Naive thymus-derived CD4-positive, alpha-beta T cell (primary cell): ENCODE measurements around the gene IFITM5. TPM values are rescaled to one million over a fixed set of nuclear protein-coding genes. Genes with fewer than 3 reads are reported as not detected.
A peak's percentile ranks its signal among the peaks of the same experiment; 100 is the strongest.

ENCODE experiments used
- ATAC-seq: fragments of 150-1000 bp; cut with Tn5 transposase; 2 replicates; pipeline ENCODE4 v1.10.0; 2021; ENCODE audit warnings: mild to moderate bottlenecking, moderate library complexity
- CTCF ChIA-PET: fragments of 350-600 bp; sonication (Branson Sonifier 250); formaldehyde crosslinking; loops from one replicate; lab custom pipeline; 2021; ENCODE audit warnings: antibody characterized with exemption; lab: Charles Lee
- POLR2A ChIA-PET: fragments of 350-600 bp; sonication (Branson Sonifier 250); formaldehyde crosslinking; loops from one replicate; lab custom pipeline; 2021; ENCODE audit warnings: antibody characterized with exemption, inconsistent platforms; lab: Charles Lee
- DNase-seq, 9 donors: peaks; one replicate each; pipeline versions ENCODE4 v3.0.0 to v3.0.0-alpha.2; 2020 to 2022; ENCODE audit warnings: mixed read lengths in 1 of 9
- H3K27ac ChIP-seq: one replicate; pipeline ENCODE4 v1.7.0; 2013; ENCODE audit warnings: mild to moderate bottlenecking, low read depth, low read length, moderate library complexity
- H3K27me3 ChIP-seq, 2 donors: one replicate each; pipeline ENCODE4 v1.7.0; 2013; ENCODE audit warnings: low read length in 2 of 2, mild to moderate bottlenecking in 2 of 2, moderate library complexity in 2 of 2; ENCODE audit not compliant: control insufficient read depth in 2 of 2, insufficient read depth in 2 of 2
- H3K36me3 ChIP-seq, 3 experiments: 1 replicate in 2 of 3; 2 replicates in 1 of 3; pipeline ENCODE4 v1.7.0; 2013; ENCODE audit warnings: low read length in 3 of 3, mild to moderate bottlenecking in 3 of 3, moderate library complexity in 1 of 3; ENCODE audit not compliant: insufficient read depth in 3 of 3, control insufficient read depth in 2 of 3
- H3K4me1 ChIP-seq, 2 donors: one replicate each; pipeline ENCODE4 v1.7.0; 2013; ENCODE audit warnings: low read length in 2 of 2, mild to moderate bottlenecking in 2 of 2, moderate library complexity in 1 of 2; ENCODE audit not compliant: control insufficient read depth in 2 of 2, insufficient read depth in 2 of 2
- H3K4me3 ChIP-seq: 2 replicates; pipeline ENCODE4 v1.7.0; 2013; ENCODE audit warnings: mild to moderate bottlenecking, low read length
- H3K9me3 ChIP-seq, 3 experiments: 1 replicate in 2 of 3; 2 replicates in 1 of 3; pipeline ENCODE4 v1.7.0; 2013; ENCODE audit warnings: low read length in 3 of 3; ENCODE audit not compliant: control insufficient read depth in 2 of 3
- H3K27ac Mint-ChIP-seq, 9 donors: one replicate each; pipeline ENCODE4 v1.8.0; 2020 to 2022; ENCODE audit warnings: mixed read lengths in 9 of 9, mild to moderate bottlenecking in 8 of 9, moderate library complexity in 5 of 9, inconsistent platforms in 2 of 9
- H3K27me3 Mint-ChIP-seq, 5 donors: one replicate each; pipeline ENCODE4 v1.8.0; 2021 to 2022; ENCODE audit warnings: mixed read lengths in 5 of 5, mild to moderate bottlenecking in 1 of 5
- H3K36me3 Mint-ChIP-seq, 5 donors: one replicate each; pipeline ENCODE4 v1.8.0; 2020 to 2022; ENCODE audit warnings: mixed read lengths in 5 of 5, mild to moderate bottlenecking in 3 of 5, inconsistent platforms in 1 of 5
- H3K4me1 Mint-ChIP-seq, 7 donors: one replicate each; pipeline ENCODE4 v1.8.0; 2020 to 2022; ENCODE audit warnings: mixed read lengths in 7 of 7, mild to moderate bottlenecking in 3 of 7, inconsistent platforms in 1 of 7
- H3K4me3 Mint-ChIP-seq, 10 donors: one replicate each; pipeline ENCODE4 v1.8.0; 2020 to 2022; ENCODE audit warnings: mild to moderate bottlenecking in 10 of 10, mixed read lengths in 10 of 10, moderate library complexity in 6 of 10, inconsistent platforms in 2 of 10
- H3K9me3 Mint-ChIP-seq, 11 donors: one replicate each; pipeline ENCODE4 v1.8.0; 2020 to 2022; ENCODE audit warnings: mixed read lengths in 11 of 11, mild to moderate bottlenecking in 4 of 11, inconsistent platforms in 1 of 11, moderate library complexity in 1 of 11
- intact Hi-C, 2 donors: fragments of 100-400 bp; cut with micrococcal nuclease; formaldehyde crosslinking; loops; one replicate each; pipeline ENCODE4 v1.15.1; 2023
- polyA plus RNA-seq, 2 donors: library from polyadenylated mRNA; unstranded; fragments of 300-500 nt; fragmentation: Illumina TruSeq; gene quantifications; one replicate each; pipeline ENCODE4 v1.2.3, GENCODE V29; 2021
- total RNA-seq, 6 experiments: library from RNA in 5 of 6; stranded (reverse) in 5 of 6; gene quantifications; 1 replicate in 5 of 6; 2 replicates in 1 of 6; pipeline ENCODE4 v1.2.3 and lab custom pipeline; 2021 to 2026

The IFITM5 gene
- total and polyA plus RNA-seq, 7 experiments from 2014 or later = not detected

DNA sequence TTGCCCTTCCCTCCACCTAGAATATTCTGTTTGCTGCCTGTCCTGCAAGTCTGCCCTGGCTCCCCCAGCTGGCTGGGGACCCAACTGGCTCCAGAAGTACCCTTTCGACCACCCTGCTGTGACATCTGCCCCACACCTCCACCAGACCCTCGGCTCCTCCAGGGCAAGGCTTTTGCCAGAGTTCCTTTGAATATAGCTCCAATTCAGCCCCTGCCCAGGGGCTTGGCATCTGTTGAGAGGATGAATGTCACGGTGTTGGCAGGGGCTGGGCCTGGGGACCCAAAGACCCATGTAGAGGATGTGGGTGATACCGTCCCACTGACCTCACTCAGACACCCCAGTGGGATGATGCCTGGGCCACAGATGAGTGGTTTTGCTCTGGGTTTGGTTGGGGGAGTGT is 17.2 kb downstream of the IFITM5 start:
- Mint-ChIP-seq H3K27ac (peak overlapping the region; percentile 30 to 94 (median 84)), H3K27me3 (peaks cover 0 to 39% (median 0%) of the 10 kb centered on the region in 5 donors), H3K4me3 (peak overlapping the region; percentile 85 to 96 (median 92)), H3K4me1 (peaks cover 38 to 70% (median 66%) of the 10 kb centered on the region in 7 donors), H3K36me3 (peaks cover 0 to 48% (median 3%) of the 10 kb centered on the region in 5 donors), H3K9me3 (peaks cover 0 to 2% (median 0%) of the 10 kb centered on the region in 11 donors)
- H3K36me3 ChIP-seq = peaks cover 0 to 4% (median 0%) of the 10 kb centered on the region in 3 experiments
- no peaks in the 10 kb centered on the region for H3K27me3 ChIP-seq
- intact Hi-C loops = no loop called here
- ChIA-PET CTCF (interaction anchor here (1.3 to 5.0 kb wide), 7 partner anchors 11 to 74 kb away, joined by 3 to 34 read pairs (median 4); partner anchors contain the start of genes BET1L and RIC8A), POLR2A (interaction anchor here (0.6 to 15.1 kb wide), 14 partner anchors 3 to 48 kb away, joined by 3 to 330 read pairs (median 16); partner anchors contain the start of genes IFITM2, NLRP6 and PGGHG)
- peak in 1 of 9 donors; percentile 20 for DNase-seq
- ATAC-seq = no peak
- H3K4me3 ChIP-seq = peak overlapping the region; percentile 75
- H3K4me1 ChIP-seq = peaks cover 26 to 29% of the 10 kb centered on the region in 2 donors
- H3K27ac ChIP-seq = peak overlapping the region; percentile 61
- no peaks in the 10 kb centered on the region for H3K9me3 ChIP-seq

DNA sequence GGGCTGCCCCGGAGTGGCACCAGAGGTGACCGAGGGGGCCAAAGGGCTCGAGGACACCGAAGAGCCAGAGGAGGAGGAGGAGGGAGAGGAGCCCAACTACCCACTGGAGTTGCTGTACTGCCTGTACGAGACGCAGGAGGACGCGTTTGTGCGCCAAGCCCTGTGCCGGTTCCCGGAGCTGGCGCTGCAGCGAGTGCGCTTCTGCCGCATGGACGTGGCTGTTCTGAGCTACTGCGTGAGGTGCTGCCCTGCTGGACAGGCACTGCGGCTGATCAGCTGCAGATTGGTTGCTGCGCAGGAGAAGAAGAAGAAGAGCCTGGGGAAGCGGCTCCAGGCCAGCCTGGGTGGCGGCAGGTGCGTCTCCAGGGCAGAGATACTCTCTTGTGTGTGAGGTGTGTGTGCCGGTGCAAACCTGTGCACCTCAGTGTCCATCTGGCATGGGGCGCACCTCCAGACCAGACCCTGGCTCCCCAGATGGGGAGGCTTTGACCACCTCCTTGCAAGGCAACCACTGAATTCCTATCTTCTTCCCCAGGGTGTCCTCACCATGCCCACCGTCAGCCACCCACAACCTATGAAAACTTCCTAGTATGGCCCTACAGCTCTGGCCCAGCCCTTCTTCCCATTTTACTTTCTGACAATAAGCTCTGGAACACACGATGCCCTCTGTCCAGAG is 17.7 kb downstream of the IFITM5 start:
- H3K36me3 Mint-ChIP-seq = peaks cover 0 to 50% (median 6%) of the 10 kb centered on the region in 5 donors
- Histone ChIP-seq H3K27me3 (no peaks in the 10 kb centered on the region), H3K4me3 (peak overlapping the region; percentile 75), H3K36me3 (peaks cover 0 to 4% (median 0%) of the 10 kb centered on the region in 3 experiments), H3K27ac (peak overlapping the region; percentile 61), H3K9me3 (no peaks in the 10 kb centered on the region), H3K4me1 (peaks cover 26 to 28% of the 10 kb centered on the region in 2 donors)
- peak overlapping the region; percentile 30 to 94 (median 85) for H3K27ac Mint-ChIP-seq
- ChIA-PET CTCF (interaction anchor here (1.0 to 5.0 kb wide), 9 partner anchors 9 to 74 kb away, joined by 3 to 34 read pairs (median 4); partner anchors contain the start of genes BET1L and RIC8A), POLR2A (interaction anchor here (0.6 to 15.1 kb wide), 19 partner anchors 4 to 135 kb away, joined by 3 to 330 read pairs (median 13); partner anchors contain the start of genes BET1L, IFITM2, NLRP6 and PGGHG)
- DNase-seq (no peak), ATAC-seq (no peak)
- H3K4me3 Mint-ChIP-seq = peak overlapping the region; percentile 85 to 96 (median 92)
- intact Hi-C loops = loop anchor here (2.0 kb wide), 3 partner anchors 15 to 75 kb away; partner anchors contain the start of genes BET1L (in 1 of the 2) and RIC8A (in 1 of the 2)
- peaks cover 35 to 69% (median 66%) of the 10 kb centered on the region in 7 donors for H3K4me1 Mint-ChIP-seq
- peaks cover 0 to 5% (median 2%) of the 10 kb centered on the region in 11 donors for H3K9me3 Mint-ChIP-seq
- peaks cover 0 to 40% (median 0%) of the 10 kb centered on the region in 5 donors for H3K27me3 Mint-ChIP-seq

DNA sequence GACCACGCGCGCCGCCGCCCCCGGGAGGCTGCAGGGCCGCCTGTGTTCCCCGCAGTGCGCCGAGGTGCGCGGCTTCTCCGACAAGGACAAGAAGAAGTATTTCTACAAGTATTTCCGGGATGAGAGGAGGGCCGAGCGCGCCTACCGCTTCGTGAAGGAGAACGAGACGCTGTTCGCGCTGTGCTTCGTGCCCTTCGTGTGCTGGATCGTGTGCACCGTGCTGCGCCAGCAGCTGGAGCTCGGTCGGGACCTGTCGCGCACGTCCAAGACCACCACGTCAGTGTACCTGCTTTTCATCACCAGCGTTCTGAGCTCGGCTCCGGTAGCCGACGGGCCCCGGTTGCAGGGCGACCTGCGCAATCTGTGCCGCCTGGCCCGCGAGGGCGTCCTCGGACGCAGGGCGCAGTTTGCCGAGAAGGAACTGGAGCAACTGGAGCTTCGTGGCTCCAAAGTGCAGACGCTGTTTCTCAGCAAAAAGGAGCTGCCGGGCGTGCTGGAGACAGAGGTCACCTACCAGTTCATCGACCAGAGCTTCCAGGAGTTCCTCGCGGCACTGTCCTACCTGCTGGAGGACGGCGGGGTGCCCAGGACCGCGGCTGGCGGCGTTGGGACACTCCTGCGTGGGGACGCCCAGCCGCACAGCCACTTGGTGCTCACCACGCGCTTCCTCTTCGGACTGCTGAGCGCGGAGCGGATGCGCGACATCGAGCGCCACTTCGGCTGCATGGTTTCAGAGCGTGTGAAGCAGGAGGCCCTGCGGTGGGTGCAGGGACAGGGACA is 18.4 kb downstream of the IFITM5 start:
- peak; percentile 55 for ATAC-seq
- peaks cover 0 to 47% (median 0%) of the 10 kb centered on the region in 5 donors for H3K27me3 Mint-ChIP-seq
- H3K4me1 Mint-ChIP-seq = peaks cover 36 to 69% (median 60%) of the 10 kb centered on the region in 7 donors
- peak in 5 of 9 donors; percentile 38 to 56 (median 52) for DNase-seq
- Histone ChIP-seq H3K36me3 (peaks cover 0 to 4% (median 0%) of the 10 kb centered on the region in 3 experiments), H3K27ac (peak overlapping the region; percentile 61), H3K4me1 (peaks cover 22% of the 10 kb centered on the region in 2 donors), H3K4me3 (peak overlapping the region; percentile 75), H3K27me3 (no peaks in the 10 kb centered on the region), H3K9me3 (no peaks in the 10 kb centered on the region)
- H3K4me3 Mint-ChIP-seq = peak overlapping the region; percentile 85 to 96 (median 92)
- peaks cover 0 to 11% (median 2%) of the 10 kb centered on the region in 11 donors for H3K9me3 Mint-ChIP-seq
- peaks cover 0 to 57% (median 14%) of the 10 kb centered on the region in 5 donors for H3K36me3 Mint-ChIP-seq
- intact Hi-C loops = loop anchor here (1.0 to 2.0 kb wide), 7 partner anchors 7 to 74 kb away; partner anchors contain the start of genes BET1L (in 1 of the 2), PGGHG (in 1 of the 2) and RIC8A (in 1 of the 2)
- POLR2A ChIA-PET = interaction anchor here (0.9 to 15.1 kb wide), 19 partner anchors 5 to 136 kb away, joined by 3 to 330 read pairs (median 13); partner anchors contain the start of genes BET1L, IFITM2, NLRP6 and PGGHG
- peak overlapping the region in 8 of 9 donors; percentile 47 to 94 (median 86) for H3K27ac Mint-ChIP-seq
- CTCF ChIA-PET = interaction anchor here (0.7 to 5.0 kb wide), 12 partner anchors 9 to 74 kb away, joined by 3 to 34 read pairs (median 4); partner anchors contain the start of genes BET1L and RIC8A

DNA sequence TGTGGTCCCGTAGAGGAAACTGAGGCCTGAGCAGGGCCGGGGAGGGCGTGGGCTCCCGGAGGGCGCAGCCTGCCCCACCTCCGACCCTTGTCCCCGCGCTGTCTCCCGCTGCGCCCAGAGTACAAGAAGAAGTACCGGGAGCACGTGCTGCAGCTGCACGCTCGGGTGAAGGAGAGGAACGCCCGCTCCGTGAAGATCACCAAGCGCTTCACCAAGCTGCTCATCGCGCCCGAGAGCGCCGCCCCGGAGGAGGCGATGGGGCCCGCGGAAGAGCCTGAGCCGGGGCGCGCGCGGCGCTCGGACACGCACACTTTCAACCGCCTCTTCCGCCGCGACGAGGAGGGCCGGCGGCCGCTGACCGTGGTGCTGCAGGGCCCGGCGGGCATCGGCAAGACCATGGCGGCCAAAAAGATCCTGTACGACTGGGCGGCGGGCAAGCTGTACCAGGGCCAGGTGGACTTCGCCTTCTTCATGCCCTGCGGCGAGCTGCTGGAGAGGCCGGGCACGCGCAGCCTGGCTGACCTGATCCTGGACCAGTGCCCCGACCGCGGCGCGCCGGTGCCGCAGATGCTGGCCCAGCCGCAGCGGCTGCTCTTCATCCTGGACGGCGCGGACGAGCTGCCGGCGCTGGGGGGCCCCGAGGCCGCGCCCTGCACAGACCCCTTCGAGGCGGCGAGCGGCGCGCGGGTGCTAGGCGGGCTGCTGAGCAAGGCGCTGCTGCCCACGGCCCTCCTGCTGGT is 19.2 kb downstream of the IFITM5 start:
- H3K4me3 ChIP-seq = peak overlapping the region; percentile 75
- CTCF ChIA-PET = interaction anchor here (0.7 to 5.0 kb wide), 8 partner anchors 12 to 75 kb away, joined by 3 to 34 read pairs (median 4); partner anchors contain the start of genes BET1L and RIC8A
- intact Hi-C loops = loop anchor here (1.0 to 2.0 kb wide), 7 partner anchors 8 to 73 kb away; partner anchors contain the start of genes BET1L (in 1 of the 2), PGGHG (in 1 of the 2) and RIC8A (in 1 of the 2)

More for the DNA sequence above, 19.2 kb downstream of the IFITM5 start:
- Histone ChIP-seq H3K9me3 (no peaks in the 10 kb centered on the region), H3K27ac (peak overlapping the region; percentile 61), H3K36me3 (no peaks in the 10 kb centered on the region), H3K27me3 (no peaks in the 10 kb centered on the region), H3K4me1 (peaks cover 22% of the 10 kb centered on the region in 2 donors)
- peaks cover 0 to 55% (median 14%) of the 10 kb centered on the region in 5 donors for H3K36me3 Mint-ChIP-seq
- H3K9me3 Mint-ChIP-seq = peaks cover 0 to 11% (median 2%) of the 10 kb centered on the region in 11 donors
- H3K4me3 Mint-ChIP-seq = peak overlapping the region; percentile 85 to 96 (median 90)
- POLR2A ChIA-PET = interaction anchor here (0.6 to 15.1 kb wide), 21 partner anchors 4 to 255 kb away, joined by 3 to 330 read pairs (median 7); partner anchors contain the start of genes BET1L, HRAS, IFITM2 and NLRP6
- H3K27ac Mint-ChIP-seq = peak overlapping the region in 6 of 9 donors; percentile 84 to 90 (median 86)
- DNase-seq = peak in 6 of 9 donors; percentile 40 to 59 (median 54)
- peaks cover 37 to 67% (median 53%) of the 10 kb centered on the region in 7 donors for H3K4me1 Mint-ChIP-seq
- ATAC-seq = peak; percentile 70
- peaks cover 0 to 53% (median 0%) of the 10 kb centered on the region in 5 donors for H3K27me3 Mint-ChIP-seq
